GM12878 (cell line): ENCODE results near the gene SHB. TPM values are rescaled to one million over a fixed set of nuclear protein-coding genes. Genes with fewer than 3 reads are reported as not detected.
A peak's percentile ranks its signal among the peaks of the same experiment; 100 is the strongest.

Source experiments
- ATAC-seq: fragments of 200-7000 bp; cut with Tn5 transposase; 3 replicates; pipeline ENCODE4 v1.9.1; 2020; ENCODE audit warnings: mild to moderate bottlenecking, moderate library complexity
- BruUV-seq: library from RNA; stranded (reverse); fragments of 400-500 nt; replicated peaks from 2 replicates; lab custom pipeline; 2021; lab: Mats Ljungman, UMichigan
- CTCF ChIA-PET: fragments of 300-600 bp; sonication (Branson Sonifier 250); formaldehyde crosslinking; extraction: SDS; loops from one replicate; lab custom pipeline; 2021; ENCODE audit warnings: inconsistent platforms; lab: Yijun Ruan, JAX
- POLR2A ChIA-PET: fragments of 350-600 bp; formaldehyde crosslinking; extraction: SDS; loops from one replicate; lab custom pipeline; 2021; ENCODE audit warnings: inconsistent platforms; lab: Charles Lee
- RAD21 ChIA-PET: fragments of 300-600 bp; sonication (Branson Sonifier 250); formaldehyde crosslinking; loops from one replicate; lab custom pipeline; 2023; ENCODE audit warnings: antibody characterized with exemption; ENCODE audit not compliant: unreplicated experiment; lab: Charles Lee
- SMC1A ChIA-PET: fragments of 300-600 bp; sonication (Branson Sonifier 250); formaldehyde crosslinking; loops from one replicate; lab custom pipeline; 2023; ENCODE audit not compliant: unreplicated experiment, uncharacterized antibody; lab: Charles Lee
- DNase-seq: peaks from one replicate; pipeline ENCODE4 v3.0.0-alpha.2; 2011; ENCODE audit warnings: low read depth, low spot score
- FAIRE-seq: peaks from 3 replicates; lab custom pipeline; 2011; peaks lifted over from hg19 to GRCh38; lab: Jason Lieb, UNC
- H2AFZ ChIP-seq: 2 replicates; pipeline ENCODE4 v1.6.0; 2011; ENCODE audit warnings: low read depth, low read length, control low read depth; ENCODE audit not compliant: control insufficient read depth
- H3K27ac ChIP-seq: 2 replicates; pipeline ENCODE4 v1.5.1; 2011; ENCODE audit warnings: control low read depth; ENCODE audit not compliant: control insufficient read depth, insufficient read depth
- H3K27me3 ChIP-seq, 2 experiments: replicated peaks in 1 of 2; 2 replicates each; pipeline versions ENCODE4 v1.6.0 to v1.6.1; 2011; ENCODE audit warnings: low read length in 1 of 2; ENCODE audit not compliant: control insufficient read depth in 2 of 2, insufficient read depth in 2 of 2
- H3K36me3 ChIP-seq, 2 experiments: 2 replicates each; pipeline ENCODE4 v1.5.1; 2011; ENCODE audit warnings: low read length in 1 of 2; ENCODE audit not compliant: control insufficient read depth in 2 of 2, insufficient read depth in 2 of 2
- H3K4me1 ChIP-seq: 2 replicates; pipeline ENCODE4 v1.6.1; 2011; ENCODE audit warnings: mild to moderate bottlenecking, low read length, moderate library complexity, mixed read lengths; ENCODE audit not compliant: control insufficient read depth, insufficient read depth
- H3K4me2 ChIP-seq: 2 replicates; pipeline ENCODE4 v1.6.0; 2011; ENCODE audit warnings: control low read depth; ENCODE audit not compliant: control insufficient read depth, insufficient read depth
- H3K4me3 ChIP-seq: fragments of 200-600 bp; sonication (generic); 2 replicates; pipeline ENCODE4 v1.5.1; 2016
- H3K79me2 ChIP-seq: 2 replicates; pipeline ENCODE4 v1.6.0; 2011; ENCODE audit warnings: low read length; ENCODE audit not compliant: control insufficient read depth, insufficient read depth
- H3K9ac ChIP-seq: 2 replicates; pipeline ENCODE4 v1.8.0; 2011; ENCODE audit warnings: low read length, control low read depth, mixed read lengths; ENCODE audit not compliant: control insufficient read depth, insufficient read depth
- H3K9me3 ChIP-seq: replicated peaks from 3 replicates; pipeline ENCODE4 v1.5.1; 2011; ENCODE audit warnings: mild to moderate bottlenecking, low read length; ENCODE audit not compliant: control insufficient read depth, insufficient read depth
- H4K20me1 ChIP-seq: 2 replicates; pipeline ENCODE4 v1.6.0; 2011; ENCODE audit not compliant: control insufficient read depth, insufficient read depth
- ATF3 ChIP-seq: IDR thresholded peaks from 2 replicates; pipeline ENCODE4 v1.6.1; 2011; ENCODE audit warnings: low read depth, mild to moderate bottlenecking, low read length, moderate library complexity, borderline replicate concordance; ENCODE audit errors: extremely low read depth
- ATF7 ChIP-seq: fragments of 450-650 bp; IDR thresholded peaks from 2 replicates; pipeline ENCODE4 v1.6.1; 2016; ENCODE audit warnings: low read depth, mild to moderate bottlenecking
- CEBPB ChIP-seq, 2 experiments: fragments of 150-350 bp in 1 of 2; IDR thresholded peaks; 2 replicates each; pipeline ENCODE4 v1.6.1; 2012 to 2014; ENCODE audit warnings: low read depth in 2 of 2, low read length in 2 of 2, borderline replicate concordance in 1 of 2, inconsistent platforms in 1 of 2
- DPF2 ChIP-seq: fragments of 450-650 bp; IDR thresholded peaks from 2 replicates; pipeline ENCODE4 v1.6.1; 2017; ENCODE audit warnings: mild to moderate bottlenecking
- EGR1 ChIP-seq, 2 experiments: IDR thresholded peaks; 1 replicate in 1 of 2; 2 replicates in 1 of 2; pipeline ENCODE4 v1.6.1; 2011 to 2012; ENCODE audit warnings: low read depth in 2 of 2, low read length in 2 of 2, borderline replicate concordance in 1 of 2, mild to moderate bottlenecking in 1 of 2, moderate library complexity in 1 of 2
- ELK1 ChIP-seq: IDR thresholded peaks from 2 replicates; pipeline ENCODE4 v1.6.1; 2012; ENCODE audit warnings: low read depth, low read length, improper control_type of control experiment
- HDGF ChIP-seq: fragments of 450-650 bp; IDR thresholded peaks from 2 replicates; pipeline ENCODE4 v1.6.1; 2016; ENCODE audit warnings: antibody characterized with exemption
- IKZF1 ChIP-seq: fragments of 450-650 bp; conservative IDR thresholded peaks from 2 replicates; pipeline ENCODE4 v1.6.1; 2017; ENCODE audit warnings: antibody characterized with exemption, mild to moderate bottlenecking
- KLF5 ChIP-seq: fragments of 450-650 bp; IDR thresholded peaks from 2 replicates; pipeline ENCODE4 v1.6.1; 2014; ENCODE audit warnings: mild to moderate bottlenecking; ENCODE audit not compliant: partially characterized antibody
- MAX ChIP-seq: IDR thresholded peaks from 2 replicates; pipeline ENCODE4 v1.6.1; 2012; ENCODE audit warnings: low read depth, low read length, improper control_type of control experiment
- MTA2 ChIP-seq: fragments of 450-650 bp; IDR thresholded peaks from 2 replicates; pipeline ENCODE4 v1.6.1; 2016; ENCODE audit warnings: low read depth, mild to moderate bottlenecking, moderate library complexity
- MYB ChIP-seq: fragments of 150-350 bp; IDR thresholded peaks from 2 replicates; pipeline ENCODE4 v1.6.1; 2014; ENCODE audit warnings: mild to moderate bottlenecking, low read depth, low read length, borderline replicate concordance
- NBN ChIP-seq: fragments of 450-650 bp; IDR thresholded peaks from 2 replicates; pipeline ENCODE4 v1.6.1; 2016
- NFXL1 ChIP-seq: fragments of 450-650 bp; IDR thresholded peaks from 2 replicates; pipeline ENCODE4 v1.6.1; 2017; ENCODE audit warnings: antibody characterized with exemption, mild to moderate bottlenecking, borderline replicate concordance
- NR2C1 ChIP-seq: fragments of 450-650 bp; IDR thresholded peaks from 2 replicates; pipeline ENCODE4 v1.6.1; 2017; ENCODE audit warnings: antibody characterized with exemption, mild to moderate bottlenecking, moderate library complexity
- POU2F2 ChIP-seq: IDR thresholded peaks from 3 replicates; pipeline ENCODE4 v1.6.1; 2011; ENCODE audit warnings: low read depth, mild to moderate bottlenecking, low read length, borderline replicate concordance
- RELA ChIP-seq: fragments of 450-650 bp; IDR thresholded peaks from 2 replicates; pipeline ENCODE4 v1.8.0; 2014; ENCODE audit warnings: borderline replicate concordance; ENCODE audit not compliant: partially characterized antibody
- TCF3 ChIP-seq: IDR thresholded peaks from 2 replicates; pipeline ENCODE4 v1.6.1; 2012; ENCODE audit warnings: low read depth, mild to moderate bottlenecking, low read length, borderline replicate concordance; ENCODE audit not compliant: insufficient read depth
- ZBED1 ChIP-seq: IDR thresholded peaks from 2 replicates; pipeline ENCODE4 v1.6.1; 2016; ENCODE audit warnings: borderline replicate concordance
- ZBTB33 ChIP-seq: fragments of 450-650 bp; IDR thresholded peaks from 2 replicates; pipeline ENCODE4 v1.6.1; 2017; ENCODE audit warnings: mild to moderate bottlenecking
- ZZZ3 ChIP-seq: IDR thresholded peaks from 2 replicates; pipeline ENCODE4 v1.6.1; 2011; ENCODE audit warnings: low read depth; ENCODE audit not compliant: control insufficient read depth, insufficient read length
- WGBS: methylation state at CpG from one replicate; pipeline ENCODE4 v1.1.6; 2016; ENCODE audit warnings: low lambda C conversion rate; ENCODE audit not compliant: insufficient replicate concordance, insufficient coverage; ENCODE audit errors: missing lambda C conversion rate; 5-methylcytosine and 5-hydroxymethylcytosine counted together
- in situ Hi-C: fragments of 300-500 bp; cut with MboI; formaldehyde crosslinking; loops from 9 replicates; pipeline ENCODE4 v1.14.3; 2018; ENCODE audit warnings: mixed read lengths
- intact Hi-C: fragments of 100-400 bp; cut with micrococcal nuclease; formaldehyde crosslinking; loops from one replicate; pipeline ENCODE4 v1.14.2; 2022; ENCODE audit not compliant: unreplicated experiment
- polyA plus RNA-seq, 11 experiments: library from polyadenylated mRNA; depleted of rRNA in 4 of 11; unstranded in 6 of 11; stranded (reverse) in 5 of 11; fragments of >200 nt; fragmentation: Nextera tagmentation in 4 of 11; fragmentation: Illumina TruSeq in 1 of 11; extraction: Ambion mirVana in 4 of 11; extraction: Trizol in 1 of 11; gene quantifications; 1 replicate in 1 of 11; 2 replicates in 10 of 11; pipeline versions ENCODE4 v1.2.1 to v1.2.3, GENCODE V29; 2011 to 2016; ENCODE audit warnings: inconsistent platforms in 2 of 11, missing spikeins in 2 of 11, low read depth in 1 of 11
- total RNA-seq, 4 experiments: library from RNA; depleted of rRNA in 3 of 4; stranded (reverse); fragments of >200 nt in 3 of 4; fragmentation: Illumina TruSeq in 1 of 4; extraction: Trizol in 1 of 4; gene quantifications; 2 replicates each; pipeline versions ENCODE4 v1.2.1 to v1.2.3, GENCODE V29; 2013 to 2021

Gene SHB
- total and polyA plus RNA-seq, 10 of the 15 experiments (the other 5 are each of a cell fraction or from before 2014, with no cell fraction given) = 0.29 to 6.2 (median 1.3) TPM

GRCh38 chr9:37953775-37954437 is 115.1 kb downstream of the SHB start:
- ChIA-PET POLR2A (interaction anchor here (0.7 kb wide), 1 partner anchor 108 kb away, joined by 4 read pairs; no protein-coding TSS in a partner anchor), RAD21 (interaction anchor here (1.0 to 1.8 kb wide), 3 partner anchors 41 to 107 kb away, joined by 3 to 9 read pairs (median 6); no protein-coding TSS in a partner anchor), CTCF (interaction anchor here (0.6 to 1.7 kb wide), 5 partner anchors 13 to 179 kb away, joined by 3 to 7 read pairs (median 3); partner anchors contain the start of gene SLC25A51), SMC1A (interaction anchor here (0.9 to 2.4 kb wide), 4 partner anchors 40 to 152 kb away, joined by 3 to 10 read pairs (median 4); no protein-coding TSS in a partner anchor)
- H3K4me3 ChIP-seq = no peak overlapping the region
- BruUV-seq = no TSS peak
- no peaks in the 10 kb centered on the region for H3K79me2 ChIP-seq
- H2AFZ ChIP-seq = peak overlapping the region; percentile 44
- H3K4me2 ChIP-seq = peak overlapping the region; percentile 72
- peak; percentile 80 for DNase-seq
- H4K20me1 ChIP-seq = no peaks in the 10 kb centered on the region
- H3K9me3 ChIP-seq = no peaks in the 10 kb centered on the region
- peak overlapping the region; percentile 71 for H3K27ac ChIP-seq
- in situ Hi-C loops (no loop called here), intact Hi-C loops (no loop called here)
- H3K36me3 ChIP-seq = no peaks in the 10 kb centered on the region
- peak; percentile 38 for FAIRE-seq
- peaks cover 30% of the 10 kb centered on the region for H3K4me1 ChIP-seq
- peak; percentile 88 for ATAC-seq
- H3K27me3 ChIP-seq = no peaks in the 10 kb centered on the region
- peak overlapping the region; percentile 15; the same call in 1 of the 2 replicates for H3K9ac ChIP-seq
- under 1% methylated on average over 14 of the region's 14 CpGs for WGBS
- TF ChIP-seq DPF2 (peak; percentile 83), HDGF (no peak), RELA (no peak), MTA2 (peak; percentile 61; the same call in 1 of the 2 replicates), ZBTB33 (no peak), POU2F2 (0 out of 3 replicates have a peak, but pooled peaks have one; percentile 49), ZZZ3 (no peak), ATF3 (no peak), IKZF1 (peak; percentile 80), KLF5 (no peak), ELK1 (no peak), NBN (no peak), NFXL1 (0 out of 2 replicates have a peak, but pooled peaks have one; percentile 6), EGR1 (IDR thresholded peaks at IDR 0.05; ENCODE audit: borderline replicate concordance in 1 of 2, low read depth in 2 of 2, low read length in 2 of 2) (no peak), MAX (no peak), ATF7 (peak; percentile 97), NR2C1 (no peak), MYB (no peak), TCF3 (peak; percentile 94), ZBED1 (peak; percentile 80), CEBPB (IDR thresholded peaks at IDR 0.05; ENCODE audit: borderline replicate concordance in 1 of 2, low read depth in 2 of 2, low read length in 2 of 2) (no peak)
